IPS-15b (cell line): ENCODE measurements around the gene SOS1.
"Not testable (repeated sequence)": the region's sequence is repeated elsewhere in the genome, so short reads cannot be mapped to it uniquely, and the experiment has no call there.

Experiments
- H3K27me3 ChIP-seq: one replicate; pipeline ENCODE4 v1.6.1; 2013; ENCODE audit warnings: low read length; ENCODE audit not compliant: control insufficient read depth, insufficient read depth
- H3K36me3 ChIP-seq: one replicate; pipeline ENCODE4 v1.6.1; 2013; ENCODE audit warnings: low read length; ENCODE audit not compliant: control insufficient read depth, insufficient read depth
- H3K4me1 ChIP-seq: one replicate; pipeline ENCODE4 v1.6.1; 2013; ENCODE audit warnings: mild to moderate bottlenecking, low read length; ENCODE audit not compliant: control insufficient read depth, insufficient read depth
- H3K4me3 ChIP-seq: one replicate; pipeline ENCODE4 v1.5.1; 2013; ENCODE audit warnings: low read depth, low read length
- H3K9ac ChIP-seq: one replicate; pipeline ENCODE4 v1.6.1; 2013; ENCODE audit warnings: low read depth, mild to moderate bottlenecking, low read length
- H3K9me3 ChIP-seq: one replicate; pipeline ENCODE4 v1.6.1; 2013; ENCODE audit warnings: mild to moderate bottlenecking, low read length; ENCODE audit not compliant: control insufficient read depth, insufficient read depth

Gene SOS1

GRCh38 chr2:39120771-39121522 is at the start of gene SOS1:
Gene SOS1 (minus strand): TSS chr2:39121051. CDS start chr2:39120422, 629 bp downstream.
- H3K9ac ChIP-seq, result peak within 1 kb of the TSS; percentile 94
- peaks cover 14% of the 10 kb centered on the region for H3K4me1 ChIP-seq
- no peaks in the 10 kb centered on the region for H3K27me3 ChIP-seq
- H3K36me3 ChIP-seq, result no peaks in the 10 kb centered on the region
- no peaks in the 10 kb centered on the region for H3K9me3 ChIP-seq
- H3K4me3 ChIP-seq, result peak within 1 kb of the TSS; percentile 86

- no peak overlapping the region for H3K4me3 ChIP-seq
- no peak overlapping the region for H3K9ac ChIP-seq
- H3K36me3 ChIP-seq, result no peaks in the 10 kb centered on the region
- H3K9me3 ChIP-seq, result no peaks in the 10 kb centered on the region
- H3K27me3 ChIP-seq, result no peaks in the 10 kb centered on the region
- H3K4me1 ChIP-seq, result no peaks in the 10 kb centered on the region
Measured at GRCh38 chr2:39164089-39164488, 43.2 kb upstream of the SOS1 start.

DNA sequence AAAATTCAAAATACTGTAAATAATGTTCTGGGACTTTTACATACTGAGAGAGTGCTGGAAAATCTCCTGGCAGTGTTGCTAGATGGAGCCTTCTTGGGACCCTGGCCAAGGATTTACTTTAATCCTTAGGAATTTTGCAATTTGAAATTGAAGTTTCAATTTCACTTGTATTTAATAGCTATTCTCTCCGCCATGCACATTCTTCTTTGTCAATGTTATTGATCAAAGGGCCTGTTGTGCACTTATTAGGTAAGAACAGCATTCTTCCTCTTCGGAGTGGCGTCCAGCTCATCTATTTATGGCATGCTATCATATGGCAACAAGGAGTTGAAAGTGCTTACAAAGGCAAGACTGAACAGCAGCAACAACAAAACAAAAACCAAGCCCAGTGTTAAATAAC is 40.1 kb upstream of the SOS1 start:
- H3K4me3 ChIP-seq, result no peak overlapping the region
- no peaks in the 10 kb centered on the region for H3K9me3 ChIP-seq
- no peaks in the 10 kb centered on the region for H3K36me3 ChIP-seq
- H3K27me3 ChIP-seq, result no peaks in the 10 kb centered on the region
- H3K4me1 ChIP-seq, result no peaks in the 10 kb centered on the region
- no peak overlapping the region for H3K9ac ChIP-seq

DNA sequence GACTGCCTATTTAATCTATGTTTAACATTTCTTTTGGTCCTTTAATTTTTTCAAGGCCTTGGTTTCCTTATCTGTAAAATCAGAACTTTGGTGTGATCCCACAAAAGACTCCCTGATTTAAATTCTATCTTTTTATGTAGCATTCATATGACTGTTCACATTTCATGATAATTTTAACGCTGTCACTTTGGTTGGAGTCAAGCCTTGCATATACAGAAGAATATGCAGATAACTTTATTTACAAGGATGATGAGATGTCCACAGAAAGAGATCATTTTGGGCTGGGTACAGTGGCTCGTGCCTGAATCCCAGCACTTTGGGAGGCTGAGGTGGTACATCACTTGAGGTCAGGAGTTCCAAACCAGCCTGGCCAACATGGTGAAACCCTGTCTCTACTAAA is 38.4 kb upstream of the SOS1 start:
- no peak overlapping the region for H3K9ac ChIP-seq
- no peaks in the 10 kb centered on the region for H3K9me3 ChIP-seq
- peaks cover 2% of the 10 kb centered on the region for H3K4me1 ChIP-seq
- no peak overlapping the region for H3K4me3 ChIP-seq
- no peaks in the 10 kb centered on the region for H3K36me3 ChIP-seq
- H3K27me3 ChIP-seq, result no peaks in the 10 kb centered on the region

GRCh38 chr2:39158351-39158750 is 37.5 kb upstream of the SOS1 start:
- no peak overlapping the region for H3K9ac ChIP-seq
- no peaks in the 10 kb centered on the region for H3K9me3 ChIP-seq
- H3K27me3 ChIP-seq, result no peaks in the 10 kb centered on the region
- no peak overlapping the region for H3K4me3 ChIP-seq
- no peaks in the 10 kb centered on the region for H3K36me3 ChIP-seq
- H3K4me1 ChIP-seq, result peaks cover 2% of the 10 kb centered on the region

DNA sequence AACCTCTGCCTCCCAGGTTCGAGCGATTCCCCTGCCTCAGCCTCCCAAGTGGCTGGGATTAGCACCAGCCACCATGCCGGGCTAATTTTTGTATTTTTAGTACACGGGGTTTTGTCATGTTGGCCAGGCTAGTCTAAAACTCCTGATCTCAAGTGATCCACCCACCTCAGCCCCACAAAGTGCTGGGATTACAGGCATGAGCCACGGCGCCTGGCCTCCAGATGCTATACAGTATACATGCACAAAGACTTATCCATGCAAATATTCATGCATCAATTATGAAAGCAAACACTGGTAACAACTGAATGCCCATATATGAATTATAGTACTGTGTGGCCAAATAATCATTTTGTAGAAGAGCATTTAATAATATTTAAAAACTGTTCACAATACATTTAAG is 36.0 kb upstream of the SOS1 start:
- Histone ChIP-seq H3K9ac (no peak overlapping the region), H3K4me1 (peaks cover 2% of the 10 kb centered on the region), H3K4me3 (no peak overlapping the region), H3K9me3 (no peaks in the 10 kb centered on the region), H3K27me3 (no peaks in the 10 kb centered on the region), H3K36me3 (no peaks in the 10 kb centered on the region)

- Histone ChIP-seq H3K27me3 (no peaks in the 10 kb centered on the region), H3K4me1 (peaks cover 2% of the 10 kb centered on the region), H3K9me3 (no peaks in the 10 kb centered on the region), H3K9ac (no peak overlapping the region), H3K4me3 (no peak overlapping the region), H3K36me3 (no peaks in the 10 kb centered on the region)
Measured at GRCh38 chr2:39156107-39156506, 35.3 kb upstream of the SOS1 start.

DNA sequence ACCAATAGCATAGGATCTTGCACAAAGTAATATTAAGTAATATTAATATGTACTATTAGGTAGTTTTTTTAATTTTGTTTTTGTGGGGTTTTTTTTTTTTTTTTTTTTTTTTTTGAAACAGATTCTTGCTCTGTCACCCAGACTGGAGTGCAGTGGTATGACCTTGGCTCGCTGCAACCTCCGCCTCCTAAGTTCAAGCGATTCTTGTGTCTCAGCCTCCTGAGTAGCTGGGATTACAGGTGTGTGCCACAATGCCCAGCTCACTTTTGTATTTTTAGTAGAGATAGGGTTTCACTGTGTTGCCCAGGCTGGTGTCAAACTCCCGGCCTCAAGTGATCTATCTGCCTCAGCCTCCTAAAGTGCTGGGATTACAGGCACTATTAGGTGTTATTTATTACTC is 34.7 kb upstream of the SOS1 start:
- not testable (repeated sequence) for H3K36me3 ChIP-seq, H3K9me3 ChIP-seq, H3K9ac ChIP-seq, H3K4me3 ChIP-seq, H3K27me3 ChIP-seq, H3K4me1 ChIP-seq

GRCh38 chr2:39154944-39155343 is 34.1 kb upstream of the SOS1 start:
- H3K4me3 ChIP-seq, result no peak overlapping the region
- no peaks in the 10 kb centered on the region for H3K27me3 ChIP-seq
- H3K9me3 ChIP-seq, result no peaks in the 10 kb centered on the region
- H3K36me3 ChIP-seq, result no peaks in the 10 kb centered on the region
- no peak overlapping the region for H3K9ac ChIP-seq
- peaks cover 2% of the 10 kb centered on the region for H3K4me1 ChIP-seq

GRCh38 chr2:39153312-39153711 is 32.5 kb upstream of the SOS1 start:
- no peak overlapping the region for H3K9ac ChIP-seq
- H3K36me3 ChIP-seq, result no peaks in the 10 kb centered on the region
- H3K9me3 ChIP-seq, result no peaks in the 10 kb centered on the region
- H3K4me1 ChIP-seq, result peaks cover 2% of the 10 kb centered on the region
- no peak overlapping the region for H3K4me3 ChIP-seq
- H3K27me3 ChIP-seq, result no peaks in the 10 kb centered on the region

DNA sequence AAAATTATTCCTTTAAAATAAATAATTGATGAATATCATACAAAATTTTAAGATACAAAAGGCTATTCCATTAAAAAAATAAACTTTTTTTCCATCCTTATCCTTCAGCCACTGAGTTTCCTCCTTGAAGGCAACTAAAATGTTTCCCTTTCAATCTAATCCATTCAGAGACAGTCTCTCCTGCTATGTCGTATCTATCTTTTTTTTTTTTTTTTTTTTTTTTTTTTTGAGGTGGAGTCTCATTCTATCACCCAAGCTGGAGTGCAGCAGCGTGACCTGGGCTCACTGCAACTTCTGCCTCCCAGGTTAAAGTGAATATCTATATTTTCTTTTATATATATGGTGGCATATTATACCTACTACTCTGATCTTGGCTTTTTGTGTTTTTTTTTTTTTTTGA is 31.7 kb upstream of the SOS1 start:
- Histone ChIP-seq H3K9ac (no peak overlapping the region), H3K4me1 (peaks cover 2% of the 10 kb centered on the region), H3K36me3 (no peaks in the 10 kb centered on the region), H3K4me3 (no peak overlapping the region), H3K9me3 (no peaks in the 10 kb centered on the region), H3K27me3 (no peaks in the 10 kb centered on the region)

- Histone ChIP-seq H3K4me1 (peaks cover 2% of the 10 kb centered on the region), H3K9me3 (no peaks in the 10 kb centered on the region), H3K4me3 (no peak overlapping the region), H3K9ac (no peak overlapping the region), H3K27me3 (no peaks in the 10 kb centered on the region), H3K36me3 (no peaks in the 10 kb centered on the region)
Measured at GRCh38 chr2:39150890-39151497, 30.1 kb upstream of the SOS1 start.
